ENCODE results near the gene ATP10A. TPM values are rescaled to one million over a fixed set of nuclear protein-coding genes. Genes with fewer than 3 reads are reported as not detected.
"Not testable (repeated sequence)": the region's sequence is repeated elsewhere in the genome, so short reads cannot be mapped to it uniquely, and the experiment has no call there.

Gene ATP10A
- total and polyA plus RNA-seq, 9 of the 15 experiments (the other 6 are each of a cell fraction or from before 2014, with no cell fraction given): 0.09 TPM; not detected in 8

DNA sequence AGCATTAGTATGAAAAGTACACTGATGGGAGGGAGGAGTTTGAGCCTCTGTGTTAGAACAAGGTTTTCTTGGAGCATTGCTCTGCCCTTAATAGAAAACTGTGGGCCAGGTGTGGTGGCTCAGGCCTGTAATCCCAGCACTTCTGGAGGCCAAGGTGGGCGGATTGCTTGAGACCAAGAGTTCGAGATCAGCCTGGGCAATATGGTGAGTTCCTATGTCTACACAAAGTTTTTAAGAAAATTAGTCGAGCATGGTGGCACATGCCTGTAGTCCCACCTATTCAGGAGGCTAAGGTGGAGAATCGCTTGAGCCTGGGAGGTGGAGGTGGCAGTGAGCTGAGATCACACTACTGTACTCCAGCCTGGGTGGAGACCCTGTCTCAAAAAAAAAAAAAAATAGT lies 103.7 kb downstream of the ATP10A start:
- TF ChIP-seq BCLAF1 (IDR thresholded peaks at IDR 0.05; ENCODE audit: borderline replicate concordance in 1 of 2, control insufficient read depth in 1 of 2, low read depth in 2 of 2, low read length in 1 of 2) (no peak), HDAC3 (IDR thresholded peaks at IDR 0.05; ENCODE audit: borderline replicate concordance, partially characterized antibody) (no peak), TSC22D4 (tag; IDR thresholded peaks at IDR 0.05) (no peak)
- H3K4me1 ChIP-seq (replicated peaks in 1 of 2; ENCODE audit: control insufficient read depth in 2 of 2, insufficient read depth in 2 of 2, low read length in 2 of 2): no peaks in the 10 kb centered on the region
- FAIRE-seq (no peak), ATAC-seq (no peak), DNase-seq (ENCODE audit: extremely low read depth in 1 of 4, low spot score in 3 of 4) (no peak)
- 0% methylated on average over 4 of the region's 4 CpGs for WGBS (ENCODE audit: insufficient coverage, low coverage, missing lambda C conversion rate)
- H3K4me3 ChIP-seq: no peak overlapping the region
- H3K4me2 ChIP-seq (ENCODE audit: insufficient read depth, low read length): no peak overlapping the region
- no TSS peak for BruUV-seq (replicated peaks)
- in situ Hi-C loops (cut with MboI) (no loop called here), intact Hi-C loops (cut with micrococcal nuclease) (no loop called here)
- POLR2A ChIA-PET: no interaction called here
- no peak overlapping the region for H3K27ac ChIP-seq (ENCODE audit: extremely low read depth, low read depth, low read length)
- CTCF ChIA-PET (ENCODE audit: low intra/inter-chr PET ratio): no interaction called here
- no peaks in the 10 kb centered on the region for H3K9me1 ChIP-seq (ENCODE audit: control insufficient read depth, insufficient read depth, low read length)
- H3K79me2 ChIP-seq (ENCODE audit: control insufficient read depth, insufficient read depth, low read length): no peaks in the 10 kb centered on the region
- no peaks in the 10 kb centered on the region for H3K9me3 ChIP-seq (replicated peaks; ENCODE audit: control insufficient read depth, insufficient read depth, low read depth, low read length)
- peaks cover 0 to 2% of the 10 kb centered on the region in 2 experiments; a peak in 3 of 5 replicates for H3K27me3 ChIP-seq (ENCODE audit: control insufficient read depth in 2 of 2, insufficient read depth in 2 of 2, low read length in 2 of 2)
- H4K20me1 ChIP-seq (replicated peaks; ENCODE audit: control insufficient read depth, insufficient read depth, low read length): no peaks in the 10 kb centered on the region
- H3K36me3 ChIP-seq (ENCODE audit: control insufficient read depth, insufficient read depth, low read length): no peaks in the 10 kb centered on the region
- H3K9ac ChIP-seq (ENCODE audit: insufficient read depth in 1 of 2, low read depth in 2 of 2, low read length in 2 of 2): no peak overlapping the region
- no peak overlapping the region for H2AFZ ChIP-seq (ENCODE audit: low read depth, low read length)

GRCh38 chr15:25758612-25759011 lies 104.5 kb downstream of the ATP10A start:
- DNase-seq (ENCODE audit: extremely low read depth in 1 of 4, low spot score in 3 of 4); ATAC-seq; CTCF ChIA-PET (ENCODE audit: low intra/inter-chr PET ratio); BruUV-seq (replicated peaks); H3K27me3 ChIP-seq (ENCODE audit: control insufficient read depth in 2 of 2, insufficient read depth in 2 of 2, low read length in 2 of 2); POLR2A ChIA-PET; H3K79me2 ChIP-seq (ENCODE audit: control insufficient read depth, insufficient read depth, low read length); H3K27ac ChIP-seq (ENCODE audit: extremely low read depth, low read depth, low read length); H3K4me2 ChIP-seq (ENCODE audit: insufficient read depth, low read length); H3K9me3 ChIP-seq (replicated peaks; ENCODE audit: control insufficient read depth, insufficient read depth, low read depth, low read length); H3K4me3 ChIP-seq; in situ Hi-C loops (cut with MboI); H2AFZ ChIP-seq (ENCODE audit: low read depth, low read length); intact Hi-C loops (cut with micrococcal nuclease); FAIRE-seq; H3K9me1 ChIP-seq (ENCODE audit: control insufficient read depth, insufficient read depth, low read length); H3K9ac ChIP-seq (ENCODE audit: insufficient read depth in 1 of 2, low read depth in 2 of 2, low read length in 2 of 2); H3K4me1 ChIP-seq (replicated peaks in 1 of 2; ENCODE audit: control insufficient read depth in 2 of 2, insufficient read depth in 2 of 2, low read length in 2 of 2); H3K36me3 ChIP-seq (ENCODE audit: control insufficient read depth, insufficient read depth, low read length); H4K20me1 ChIP-seq (replicated peaks; ENCODE audit: control insufficient read depth, insufficient read depth, low read length): not testable (repeated sequence)
- 2% methylated on average over 10 of the region's 11 CpGs for WGBS (ENCODE audit: insufficient coverage, low coverage, missing lambda C conversion rate)
